ENCODE results near the gene LIPA.

Gene LIPA

DNA sequence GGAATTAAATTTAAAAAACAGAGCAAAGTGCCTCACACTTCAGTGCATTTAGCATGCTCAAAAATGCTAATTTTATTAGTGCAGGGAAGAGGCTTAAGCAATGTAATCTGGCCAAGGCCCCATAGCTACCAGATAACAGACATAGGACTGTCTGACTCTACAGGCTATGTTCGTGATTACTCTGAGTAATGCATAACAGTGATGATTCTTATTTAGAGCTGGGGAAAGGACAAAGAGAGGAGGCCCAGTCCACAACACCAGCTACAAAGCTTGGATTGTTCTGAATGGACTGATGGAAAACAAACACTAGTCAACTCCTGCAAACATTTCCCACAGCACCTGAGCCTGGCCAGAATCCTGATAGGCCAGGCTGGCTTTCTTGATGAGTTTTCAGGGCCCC, 36.1 kb downstream of the LIPA start:
- no peak for DNase-seq (ENCODE audit: low spot score)
- TF ChIP-seq, protein P1, sequence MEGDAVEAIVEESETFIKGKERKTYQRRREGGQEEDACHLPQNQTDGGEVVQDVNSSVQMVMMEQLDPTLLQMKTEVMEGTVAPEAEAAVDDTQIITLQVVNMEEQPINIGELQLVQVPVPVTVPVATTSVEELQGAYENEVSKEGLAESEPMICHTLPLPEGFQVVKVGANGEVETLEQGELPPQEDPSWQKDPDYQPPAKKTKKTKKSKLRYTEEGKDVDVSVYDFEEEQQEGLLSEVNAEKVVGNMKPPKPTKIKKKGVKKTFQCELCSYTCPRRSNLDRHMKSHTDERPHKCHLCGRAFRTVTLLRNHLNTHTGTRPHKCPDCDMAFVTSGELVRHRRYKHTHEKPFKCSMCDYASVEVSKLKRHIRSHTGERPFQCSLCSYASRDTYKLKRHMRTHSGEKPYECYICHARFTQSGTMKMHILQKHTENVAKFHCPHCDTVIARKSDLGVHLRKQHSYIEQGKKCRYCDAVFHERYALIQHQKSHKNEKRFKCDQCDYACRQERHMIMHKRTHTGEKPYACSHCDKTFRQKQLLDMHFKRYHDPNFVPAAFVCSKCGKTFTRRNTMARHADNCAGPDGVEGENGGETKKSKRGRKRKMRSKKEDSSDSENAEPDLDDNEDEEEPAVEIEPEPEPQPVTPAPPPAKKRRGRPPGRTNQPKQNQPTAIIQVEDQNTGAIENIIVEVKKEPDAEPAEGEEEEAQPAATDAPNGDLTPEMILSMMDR (IDR thresholded peaks at IDR 0.05; ENCODE audit: extremely low read depth, insufficient read depth, missing control alignments) = no peak
- in situ Hi-C loops (cut with MboI; ENCODE audit: low pct_unique_long_range_greater_than_20kb, low sequenced_read_pairs, unreplicated experiment) = loop anchor here (10.0 kb wide), 2 partner anchors 181 to 381 kb away; no protein-coding TSS in a partner anchor

DNA sequence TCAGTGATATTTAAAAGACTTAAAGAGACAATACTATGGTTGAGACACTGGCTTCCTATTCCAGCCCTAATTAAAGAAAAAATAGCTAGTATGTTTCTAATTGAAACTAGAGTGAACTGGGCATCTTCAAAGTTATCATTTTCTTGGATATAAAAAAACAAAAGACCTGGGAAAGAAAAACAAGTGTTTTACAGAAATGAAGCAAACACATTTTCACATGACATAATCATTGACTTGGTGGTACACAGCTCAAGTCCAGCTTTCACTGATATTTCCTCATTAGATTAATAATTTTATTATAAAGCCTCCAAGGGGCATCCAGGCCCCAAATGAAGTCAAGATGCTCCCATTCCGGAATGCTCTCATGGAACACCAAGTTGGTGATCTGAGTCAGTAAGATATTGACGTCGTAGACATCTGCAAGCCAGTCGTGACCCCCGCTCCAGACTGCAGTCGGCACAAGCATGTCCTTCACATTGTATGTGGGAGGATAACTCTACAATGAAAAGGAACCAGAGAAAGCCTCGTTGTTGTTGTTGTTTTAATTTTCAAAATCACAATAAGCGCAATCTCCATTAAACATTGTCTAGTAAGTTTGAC, 36.9 kb downstream of the LIPA start:
- TF ChIP-seq, protein P1 (IDR thresholded peaks at IDR 0.05; ENCODE audit: extremely low read depth, insufficient read depth, missing control alignments) = no peak
- no peak for DNase-seq (ENCODE audit: low spot score)
- in situ Hi-C loops (cut with MboI; ENCODE audit: low pct_unique_long_range_greater_than_20kb, low sequenced_read_pairs, unreplicated experiment) = loop anchor here (5.0 to 10.0 kb wide), 3 partner anchors 180 to 380 kb away; no protein-coding TSS in a partner anchor

DNA sequence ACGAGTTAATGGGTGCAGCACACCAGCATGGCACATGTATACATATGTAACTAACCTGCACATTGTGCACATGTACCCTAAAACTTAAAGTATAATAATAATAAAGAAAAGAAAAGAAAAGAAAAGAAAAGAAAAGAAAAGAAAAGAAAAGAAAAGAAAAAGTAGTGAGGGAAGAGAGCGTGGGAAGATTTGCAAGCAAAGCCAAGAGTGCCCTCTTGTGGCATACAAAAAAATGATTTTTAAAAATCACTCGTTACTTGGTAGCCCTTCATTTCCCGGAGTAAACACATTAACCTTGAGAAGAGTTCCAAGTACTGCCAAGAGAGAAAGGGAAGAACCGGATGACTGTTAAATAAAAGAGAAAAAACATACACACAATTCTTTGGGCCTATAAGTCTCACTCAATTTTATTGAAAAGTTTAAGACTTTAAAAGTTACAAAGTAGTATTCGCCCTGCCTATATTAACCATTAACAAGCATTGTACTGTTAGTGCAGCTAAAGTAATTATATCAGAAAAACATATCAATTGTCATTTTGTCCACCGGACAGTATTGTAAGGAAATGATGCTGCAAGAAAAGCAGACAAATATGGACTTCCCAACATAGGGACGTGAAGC, 38.3 kb downstream of the LIPA start:
- peak; percentile 39 for DNase-seq (ENCODE audit: low spot score)
- TF ChIP-seq, protein P1 (IDR thresholded peaks at IDR 0.05; ENCODE audit: extremely low read depth, insufficient read depth, missing control alignments) = peak; percentile 59
- in situ Hi-C loops (cut with MboI; ENCODE audit: low pct_unique_long_range_greater_than_20kb, low sequenced_read_pairs, unreplicated experiment) = loop anchor here (5.0 to 10.0 kb wide), 3 partner anchors 178 to 378 kb away; no protein-coding TSS in a partner anchor

DNA sequence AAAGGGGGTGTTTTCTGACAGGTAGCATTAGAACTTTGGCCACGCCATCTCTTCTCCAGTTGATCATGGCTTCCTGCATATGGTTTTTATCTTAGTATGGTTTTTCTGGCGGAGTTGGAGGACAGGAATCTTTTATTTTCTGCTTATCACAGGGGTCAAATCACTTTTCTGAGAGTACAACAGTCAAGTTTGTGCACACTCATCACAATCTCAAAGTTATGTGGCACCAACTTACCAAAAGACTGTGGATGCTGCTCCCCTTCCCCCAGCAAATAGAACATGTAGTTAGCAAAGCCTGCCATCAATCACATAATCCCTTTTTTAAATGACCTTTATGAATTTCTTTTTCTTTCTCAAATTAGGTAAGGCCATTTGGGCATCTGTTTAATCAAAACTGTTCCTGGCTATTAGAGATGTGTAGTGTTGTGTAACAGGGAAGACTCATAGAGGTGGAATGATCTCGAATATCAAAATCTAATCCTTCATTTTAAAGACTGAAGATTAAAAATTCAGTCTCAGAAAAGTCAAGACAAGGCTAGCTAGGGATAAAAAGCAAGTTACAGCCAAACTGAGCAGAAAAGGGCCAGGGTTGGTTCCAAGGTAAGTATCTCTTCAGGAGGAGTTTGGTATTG, 40.7 kb downstream of the LIPA start:
- TF ChIP-seq, protein P1 (IDR thresholded peaks at IDR 0.05; ENCODE audit: extremely low read depth, insufficient read depth, missing control alignments) = no peak
- no peak for DNase-seq (ENCODE audit: low spot score)
- in situ Hi-C loops (cut with MboI; ENCODE audit: low pct_unique_long_range_greater_than_20kb, low sequenced_read_pairs, unreplicated experiment) = loop anchor here (5.0 to 10.0 kb wide), 3 partner anchors 176 to 376 kb away; no protein-coding TSS in a partner anchor

DNA sequence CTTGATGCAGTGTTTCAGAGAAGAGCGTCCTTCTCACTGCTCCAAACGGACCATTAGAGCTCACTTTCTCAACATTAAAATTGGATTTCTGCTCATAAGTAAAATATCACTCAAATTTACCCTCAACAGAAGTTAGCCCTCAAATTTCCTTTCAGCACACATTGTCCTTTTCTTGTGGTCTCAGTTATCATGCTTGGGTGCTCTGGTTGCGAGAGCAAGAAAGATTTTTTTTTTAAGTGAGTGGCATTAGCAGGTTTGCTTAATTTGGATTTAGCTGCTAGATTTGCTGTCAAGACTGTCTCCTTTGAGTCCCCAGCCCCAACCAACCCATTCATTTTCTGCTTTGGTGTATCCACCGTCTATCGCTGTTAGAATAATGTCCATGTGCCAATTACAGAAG, 41.9 kb downstream of the LIPA start:
- no peak for DNase-seq (ENCODE audit: low spot score)
- TF ChIP-seq, protein P1 (IDR thresholded peaks at IDR 0.05; ENCODE audit: extremely low read depth, insufficient read depth, missing control alignments) = no peak
- in situ Hi-C loops (cut with MboI; ENCODE audit: low pct_unique_long_range_greater_than_20kb, low sequenced_read_pairs, unreplicated experiment) = loop anchor here (5.0 to 10.0 kb wide), 3 partner anchors 175 to 375 kb away; no protein-coding TSS in a partner anchor

DNA sequence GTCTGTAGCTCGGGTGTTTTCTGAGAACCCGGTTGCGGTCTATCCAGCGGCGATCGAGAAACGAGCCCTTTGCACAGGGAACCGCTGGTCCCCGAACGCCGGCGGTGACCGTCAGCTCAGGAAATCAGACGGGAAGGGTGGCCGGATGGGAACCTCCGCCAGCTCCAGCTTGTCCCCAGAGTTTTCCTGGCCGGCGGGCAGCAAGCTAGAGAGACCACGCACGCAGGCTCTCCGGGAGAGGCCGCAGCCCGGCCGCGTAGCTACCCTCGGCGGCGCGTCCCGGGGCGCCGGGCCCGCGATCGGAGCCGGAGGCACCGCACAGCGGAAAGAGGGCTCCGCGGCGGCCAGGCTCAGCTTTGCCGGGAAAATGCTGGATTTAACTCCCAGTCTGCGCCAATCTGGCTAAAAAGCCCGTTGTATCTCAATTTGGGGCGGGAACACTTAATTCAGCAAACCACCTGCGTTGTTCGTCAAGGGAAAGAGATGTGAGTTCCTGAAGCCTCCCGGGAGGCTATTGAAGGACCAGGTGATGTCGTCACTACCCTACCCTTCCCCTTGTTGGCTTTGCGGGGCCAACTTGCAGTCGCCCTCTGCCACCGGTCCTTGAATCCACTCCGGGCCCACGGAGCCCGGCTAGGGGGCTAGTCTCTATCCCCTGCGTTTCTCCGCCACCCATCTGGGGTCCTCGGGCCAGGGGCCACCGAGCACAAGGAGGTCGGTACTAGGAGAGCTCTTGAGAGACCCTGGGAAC, 43.6 kb downstream of the LIPA start:
- in situ Hi-C loops (cut with MboI; ENCODE audit: low pct_unique_long_range_greater_than_20kb, low sequenced_read_pairs, unreplicated experiment) = no loop called here
- TF ChIP-seq, protein P1 (IDR thresholded peaks at IDR 0.05; ENCODE audit: extremely low read depth, insufficient read depth, missing control alignments) = no peak
- DNase-seq (ENCODE audit: low spot score) = peak; percentile 24
